Kidney (tissue), 14 donors: ENCODE data around the gene AQP1. TPM values are rescaled to one million over a fixed set of nuclear protein-coding genes. Genes with fewer than 3 reads are reported as not detected.

ENCODE experiments used
- DNase-seq, 5 donors: peaks; one replicate each; pipeline ENCODE4 v3.0.0-alpha.2; 2013 to 2020
- FAIRE-seq: peaks from 2 replicates; lab custom pipeline; 2012; peaks lifted over from hg19 to GRCh38; lab: Jason Lieb, UNC
- H3K27ac ChIP-seq, 2 donors: one replicate each; pipeline ENCODE4 v1.7.0; 2013; ENCODE audit warnings: low read depth in 2 of 2, low read length in 2 of 2, inconsistent platforms in 1 of 2
- H3K27me3 ChIP-seq: one replicate; pipeline ENCODE4 v1.7.1; 2013; ENCODE audit warnings: low read length, inconsistent platforms; ENCODE audit not compliant: control insufficient read depth, insufficient read depth
- H3K36me3 ChIP-seq, 3 donors: one replicate each; pipeline versions ENCODE4 v1.7.0 to v1.7.1; 2013; ENCODE audit warnings: low read length in 3 of 3, control low read depth in 1 of 3, inconsistent platforms in 1 of 3; ENCODE audit not compliant: insufficient read depth in 3 of 3, control insufficient read depth in 2 of 3
- H3K4me1 ChIP-seq, 3 donors: one replicate each; pipeline versions ENCODE4 v1.7.0 to v1.7.1; 2013; ENCODE audit warnings: low read length in 3 of 3, inconsistent platforms in 1 of 3, low read depth in 1 of 3; ENCODE audit not compliant: control insufficient read depth in 2 of 3, insufficient read depth in 2 of 3
- H3K4me3 ChIP-seq, 3 donors: one replicate each; pipeline versions ENCODE4 v1.7.0 to v1.8.1; 2013; ENCODE audit warnings: low read length in 3 of 3, control low read depth in 1 of 3, inconsistent platforms in 1 of 3
- H3K9ac ChIP-seq, 3 donors: one replicate each; pipeline versions ENCODE4 v1.7.0 to v1.7.1; 2013; ENCODE audit warnings: low read length in 3 of 3, control low read depth in 1 of 3, inconsistent platforms in 1 of 3
- H3K9me3 ChIP-seq, 3 donors: one replicate each; pipeline versions ENCODE4 v1.7.0 to v1.7.1; 2013; ENCODE audit warnings: low read length in 3 of 3, control low read depth in 1 of 3, inconsistent platforms in 1 of 3; ENCODE audit not compliant: control insufficient read depth in 2 of 3, insufficient read depth in 1 of 3
- intact Hi-C: fragments of 100-400 bp; cut with DNase I; formaldehyde crosslinking; loops from one replicate; pipeline ENCODE4 v1.11.1; 2022
- polyA plus RNA-seq: library from polyadenylated mRNA; stranded (reverse); fragments of 350-450 nt; fragmentation: Illumina TruSeq; extraction: RNeasy Lipid Tissue Mini Kit (QIAGEN cat#74804); gene quantifications from one replicate; pipeline ENCODE4 v1.2.3, GENCODE V29; 2014; ENCODE audit warnings: low read depth, low replicate concordance; ENCODE audit not compliant: insufficient read depth
- total RNA-seq: library from RNA; stranded (reverse); fragmentation: NEBNext Ultra II Directional; extraction: Animal tissue kit (Norgen Biotek cat#: 25700); gene quantifications from one replicate; pipeline ENCODE4 v1.2.1, GENCODE V29; 2021
- TF ChIP-seq, protein P1 (sequence below): IDR thresholded peaks from 3 replicates; pipeline ENCODE4 v1.5.1; 2012; ENCODE audit warnings: mild to moderate bottlenecking, moderate library complexity, borderline replicate concordance; ENCODE audit not compliant: insufficient read depth; ENCODE audit errors: extremely low read depth
- donor health status: control.
- donor health status: control.
- donor health status: control.
- donor health status: control.
- donor health status: control.
- donor health status: DM: yes; HTN: yes; CAD: no.
- donor health status: Normal renal cell carcinoma (clear cell type).

AQP1 gene
- total and polyA plus RNA-seq, 2 donors from 2014 or later = 291 to 617 TPM

DNA sequence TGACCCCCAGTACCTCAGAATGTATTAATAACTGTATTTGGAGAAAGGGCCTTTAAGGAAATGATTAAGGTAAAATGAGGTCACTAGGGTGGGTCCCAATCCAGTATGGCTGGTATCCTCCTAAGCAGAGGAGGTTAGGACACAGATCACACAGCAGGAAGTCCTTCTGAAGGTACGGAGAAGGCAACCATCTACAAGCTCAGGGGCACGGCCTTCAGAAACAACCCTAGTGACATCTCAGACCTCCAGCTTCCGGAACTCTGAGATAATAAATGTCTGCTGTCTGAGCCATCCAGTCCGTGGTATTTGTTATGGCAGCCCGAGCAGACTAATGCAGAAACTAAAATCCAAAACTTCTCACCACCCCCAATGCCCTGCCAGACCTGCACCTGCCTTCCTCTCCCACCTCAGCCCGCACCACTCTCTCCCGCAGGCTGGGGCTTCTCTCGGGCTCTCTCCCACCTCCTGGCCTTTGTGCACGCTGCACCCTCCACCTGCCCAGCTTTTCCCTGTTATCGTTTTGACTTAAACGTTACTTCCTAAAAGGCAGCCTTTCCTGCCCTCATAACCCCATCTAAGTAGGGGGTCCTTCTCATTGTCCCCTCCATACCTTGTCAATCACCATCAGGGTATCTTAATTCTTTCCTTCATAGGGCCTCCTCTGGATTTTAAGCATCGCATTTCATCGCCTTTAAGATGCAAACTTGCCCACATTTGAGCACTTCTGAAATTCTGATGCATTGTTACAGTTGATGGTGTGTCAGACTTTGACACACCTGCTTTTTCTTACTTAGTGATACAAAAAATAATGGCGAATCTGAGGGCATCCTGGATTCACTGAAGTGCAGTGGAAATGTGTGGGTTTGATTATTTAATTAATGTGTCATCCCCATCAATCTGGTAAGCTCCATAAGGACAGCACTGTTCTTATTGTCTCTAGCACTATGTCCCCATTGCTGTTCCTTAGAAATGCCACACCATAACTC is 32.2 kb upstream of the AQP1 start:
- Histone ChIP-seq H3K27ac (no peak overlapping the region), H3K27me3 (no peaks in the 10 kb centered on the region), H3K9ac (no peak overlapping the region), H3K36me3 (peaks cover 0 to 7% (median 5%) of the 10 kb centered on the region in 3 donors), H3K4me3 (no peak overlapping the region), H3K4me1 (no peaks in the 10 kb centered on the region), H3K9me3 (peaks cover 0 to 3% (median 0%) of the 10 kb centered on the region in 3 donors)
- FAIRE-seq (no peak), DNase-seq (peak in 2 of 5 donors; percentile 52 to 61)
- intact Hi-C loops = no loop called here
- TF ChIP-seq, protein P1, sequence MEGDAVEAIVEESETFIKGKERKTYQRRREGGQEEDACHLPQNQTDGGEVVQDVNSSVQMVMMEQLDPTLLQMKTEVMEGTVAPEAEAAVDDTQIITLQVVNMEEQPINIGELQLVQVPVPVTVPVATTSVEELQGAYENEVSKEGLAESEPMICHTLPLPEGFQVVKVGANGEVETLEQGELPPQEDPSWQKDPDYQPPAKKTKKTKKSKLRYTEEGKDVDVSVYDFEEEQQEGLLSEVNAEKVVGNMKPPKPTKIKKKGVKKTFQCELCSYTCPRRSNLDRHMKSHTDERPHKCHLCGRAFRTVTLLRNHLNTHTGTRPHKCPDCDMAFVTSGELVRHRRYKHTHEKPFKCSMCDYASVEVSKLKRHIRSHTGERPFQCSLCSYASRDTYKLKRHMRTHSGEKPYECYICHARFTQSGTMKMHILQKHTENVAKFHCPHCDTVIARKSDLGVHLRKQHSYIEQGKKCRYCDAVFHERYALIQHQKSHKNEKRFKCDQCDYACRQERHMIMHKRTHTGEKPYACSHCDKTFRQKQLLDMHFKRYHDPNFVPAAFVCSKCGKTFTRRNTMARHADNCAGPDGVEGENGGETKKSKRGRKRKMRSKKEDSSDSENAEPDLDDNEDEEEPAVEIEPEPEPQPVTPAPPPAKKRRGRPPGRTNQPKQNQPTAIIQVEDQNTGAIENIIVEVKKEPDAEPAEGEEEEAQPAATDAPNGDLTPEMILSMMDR = no peak

- no peaks in the 10 kb centered on the region for H3K9me3 ChIP-seq
- H3K4me1 ChIP-seq = no peaks in the 10 kb centered on the region
- no peak for DNase-seq
- FAIRE-seq = no peak
- H3K27me3 ChIP-seq = no peaks in the 10 kb centered on the region
- peaks cover 0 to 5% (median 1%) of the 10 kb centered on the region in 3 donors for H3K36me3 ChIP-seq
- no peak overlapping the region for H3K27ac ChIP-seq
- intact Hi-C loops = no loop called here
- TF ChIP-seq, protein P1 = no peak
- no peak overlapping the region for H3K4me3 ChIP-seq
- H3K9ac ChIP-seq = no peak overlapping the region
Measured at GRCh38 chr7:30880125-30880720, 31.4 kb upstream of the AQP1 start.

DNA sequence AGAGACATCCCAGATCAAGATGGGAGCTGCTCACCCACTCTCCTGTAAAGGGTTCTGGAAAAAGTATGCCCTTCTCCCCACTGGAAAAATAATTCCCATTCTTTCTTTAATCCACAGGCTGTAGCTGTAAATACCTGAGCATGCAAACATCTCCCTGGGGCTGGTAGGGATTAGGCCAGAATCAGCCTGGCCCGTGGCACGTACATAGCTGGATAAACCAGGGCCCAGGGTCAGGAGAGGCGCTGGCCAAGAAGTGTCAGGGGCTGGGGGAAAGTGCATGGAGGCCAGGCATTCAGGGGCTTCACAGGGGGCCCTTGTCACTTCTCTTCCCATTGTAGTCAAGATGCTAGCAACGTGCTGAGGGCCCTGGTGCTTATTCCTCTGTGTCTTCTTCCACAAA is 30.7 kb upstream of the AQP1 start:
- no peak overlapping the region for H3K9ac ChIP-seq
- TF ChIP-seq, protein P1 = no peak
- H3K4me3 ChIP-seq = no peak overlapping the region
- H3K27ac ChIP-seq = no peak overlapping the region
- H3K4me1 ChIP-seq = no peaks in the 10 kb centered on the region
- no peaks in the 10 kb centered on the region for H3K9me3 ChIP-seq
- DNase-seq (no peak), FAIRE-seq (no peak)
- no peaks in the 10 kb centered on the region for H3K27me3 ChIP-seq
- intact Hi-C loops = no loop called here
- H3K36me3 ChIP-seq = no peaks in the 10 kb centered on the region
